GM18498 (cell line): Measurements from ENCODE around the gene ITSN1.
"Not testable (repeated sequence)": the region's sequence is repeated elsewhere in the genome, so short reads cannot be mapped to it uniquely, and the experiment has no call there.

Experiments used
- ATAC-seq: cut with Tn5 transposase; IDR thresholded peaks from one replicate; pipeline ENCODE4 v1.9.1; 2021; ENCODE audit warnings: mild to moderate bottlenecking, moderate library complexity; ENCODE audit not compliant: unreplicated experiment

The ITSN1 gene

DNA sequence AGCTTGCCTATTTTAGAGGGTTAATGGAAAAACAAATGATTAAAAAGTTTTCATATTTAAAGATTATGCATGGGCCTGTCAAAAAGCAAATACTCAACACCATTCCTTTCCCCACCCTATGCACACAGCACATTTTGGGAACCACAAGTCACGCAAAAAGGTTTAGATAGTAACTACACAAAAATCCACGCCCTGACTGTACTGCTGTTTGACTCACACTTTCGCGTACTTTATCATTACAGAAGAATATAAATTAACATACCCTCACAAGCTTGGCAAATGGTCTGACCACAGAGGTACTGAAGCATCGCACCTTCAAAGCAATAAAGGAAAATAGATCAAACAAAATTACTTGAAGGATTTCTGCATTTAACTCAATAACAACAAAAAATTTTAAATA lies 271.9 kb downstream of the ITSN1 start:
- no peak for ATAC-seq

DNA sequence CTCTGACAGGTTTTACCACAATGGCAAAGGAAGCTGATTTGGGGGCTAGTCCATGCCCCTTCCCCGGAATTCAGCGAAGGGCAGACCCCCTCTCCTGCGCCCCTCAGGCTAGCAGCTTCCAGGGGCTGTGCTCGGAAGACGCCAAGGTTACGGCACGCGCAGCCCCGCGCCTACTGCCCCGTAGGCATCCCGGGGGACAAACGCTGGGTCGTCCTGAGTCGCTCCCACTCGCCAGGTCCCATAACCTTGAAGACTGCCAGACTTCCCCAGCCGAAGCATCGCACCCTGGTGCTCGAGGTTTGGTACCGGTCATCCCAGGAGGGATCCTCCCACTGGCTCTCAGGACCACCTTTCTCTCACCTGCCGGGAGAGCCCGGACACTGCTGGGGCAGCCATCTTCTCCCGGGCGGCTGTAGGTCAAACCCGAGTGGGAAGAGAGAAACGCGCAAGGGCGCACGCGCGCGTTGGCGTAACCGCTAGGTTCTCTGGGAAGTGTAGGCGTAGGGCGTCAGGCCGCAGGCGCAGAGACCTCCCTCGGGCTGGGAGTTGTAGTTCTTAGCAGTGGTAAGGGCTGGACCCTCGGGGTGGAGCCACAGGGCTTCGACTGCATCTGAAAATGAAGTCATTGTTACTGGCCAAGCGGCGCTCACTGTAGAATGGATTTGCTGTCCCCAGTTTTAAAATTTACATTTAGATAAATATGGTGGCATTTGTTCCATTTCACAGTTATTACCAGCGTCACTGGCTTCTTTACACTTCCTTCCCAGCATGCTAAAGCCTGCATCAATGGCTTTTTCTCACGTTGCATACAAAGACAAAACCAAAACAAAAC lies 273.3 kb downstream of the ITSN1 start, which contains the start of gene ATP5PO:
TSS of gene ATP5PO (minus strand) at position 437 of the 832 bp plus-strand sequence. CDS start at position 396, 41 bp downstream.
- ATAC-seq: peak; percentile 99

DNA sequence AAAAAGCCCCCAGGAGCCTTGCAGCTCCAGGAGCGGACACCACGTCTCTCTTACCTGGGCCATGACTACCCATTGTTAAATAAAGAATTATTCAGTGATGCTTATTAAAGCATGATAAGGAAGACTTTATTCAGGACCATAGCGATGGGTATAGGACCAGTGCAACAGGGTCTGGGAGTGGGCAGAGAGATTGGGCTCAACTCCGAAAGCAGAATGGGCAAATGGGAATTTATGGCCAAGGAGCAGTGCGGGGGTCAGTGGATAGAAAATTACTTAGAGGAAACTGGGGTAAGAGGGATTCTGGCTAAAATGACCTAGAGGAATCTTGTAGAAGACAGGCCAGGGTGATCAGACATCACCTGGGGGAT lies 273.9 kb downstream of the ITSN1 start:
- ATAC-seq: peak; percentile 4

DNA sequence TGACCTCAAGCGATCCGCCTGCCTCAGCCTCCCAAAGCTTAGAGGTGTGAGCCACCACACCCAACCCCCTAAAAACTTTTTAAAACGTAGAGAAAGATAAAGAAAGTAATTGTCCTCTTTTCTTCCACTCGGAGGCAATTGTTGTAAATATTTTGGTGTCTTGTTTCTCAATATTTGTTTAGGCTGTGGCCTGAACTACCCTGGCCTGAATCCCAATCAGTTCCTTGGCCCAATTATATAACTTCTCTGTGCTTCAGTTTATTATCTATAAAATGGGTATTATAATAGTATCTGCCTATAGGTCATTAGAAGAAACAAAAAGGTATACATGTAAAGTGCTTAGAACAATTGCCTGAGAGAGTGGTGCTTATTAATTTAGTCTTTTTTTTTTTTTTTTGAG lies 275.1 kb downstream of the ITSN1 start:
- no peak for ATAC-seq

DNA sequence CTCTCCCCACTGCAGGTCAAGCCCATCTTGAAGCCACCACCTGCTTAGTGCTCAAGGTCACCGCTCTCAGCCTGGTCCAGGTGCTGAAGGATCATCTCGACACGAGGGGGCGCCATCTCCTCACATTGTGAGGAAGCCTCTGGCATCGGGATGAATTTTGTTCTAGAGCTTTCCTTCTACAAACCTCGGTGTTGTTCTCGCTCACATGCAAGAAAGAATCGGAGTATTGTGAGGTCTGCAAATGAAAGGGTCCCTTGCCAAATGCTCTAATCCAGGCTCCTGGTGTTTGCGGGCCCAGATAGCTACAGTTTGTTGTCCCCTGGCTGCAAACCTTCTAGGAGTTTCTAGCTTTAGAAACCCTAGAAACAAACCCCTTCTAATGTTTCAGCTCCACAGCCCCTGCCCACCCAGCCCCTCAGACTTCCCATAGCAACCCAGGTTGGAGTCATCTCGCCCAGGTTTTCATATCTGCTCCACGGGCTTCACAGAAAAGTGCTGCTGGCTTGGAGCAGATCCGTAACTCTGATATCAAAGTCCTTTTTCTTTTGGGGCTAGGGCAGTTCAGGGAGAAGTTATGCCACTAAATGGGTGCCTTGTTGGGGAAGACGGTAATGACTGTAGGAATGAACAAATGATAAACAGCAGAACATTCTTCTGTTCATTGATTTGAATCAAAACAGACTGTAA lies 281.9 kb downstream of the ITSN1 start:
- peak; percentile 74 for ATAC-seq

DNA sequence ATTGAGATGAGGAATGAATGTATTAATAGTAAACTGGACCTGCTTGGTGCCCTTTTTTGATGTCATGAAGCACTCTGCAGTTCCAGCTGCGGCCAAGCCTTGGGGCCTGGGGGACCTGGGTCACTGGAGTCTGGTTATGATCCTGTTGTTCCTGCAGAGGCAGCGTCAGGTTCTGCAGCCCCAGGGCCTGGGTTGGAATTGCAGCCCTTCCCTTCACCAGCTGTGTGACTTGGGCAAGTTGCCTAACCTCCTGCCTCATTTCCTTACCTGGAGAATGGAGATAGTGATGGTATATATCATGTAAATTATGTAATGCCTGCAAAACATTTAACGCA lies 282.4 kb downstream of the ITSN1 start:
- ATAC-seq: no peak

DNA sequence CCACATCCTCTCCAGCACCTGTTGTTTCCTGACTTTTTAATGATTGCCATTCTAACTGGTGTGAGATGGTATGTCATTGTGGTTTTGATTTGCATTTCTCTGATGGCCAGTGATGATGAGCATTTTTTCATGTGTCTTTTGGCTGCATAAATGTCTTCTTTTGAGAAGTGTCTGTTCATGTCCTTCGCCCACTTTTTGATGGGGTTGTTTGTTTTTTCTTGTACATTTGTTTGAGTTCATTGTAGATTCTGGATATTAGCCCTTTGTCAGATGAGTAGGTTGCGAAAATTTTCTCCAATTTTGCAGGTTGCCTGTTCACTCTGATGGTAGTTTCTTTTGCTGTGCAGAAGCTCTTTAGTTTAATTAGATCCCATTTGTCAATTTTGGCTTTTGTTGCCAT lies 283.9 kb downstream of the ITSN1 start:
- ATAC-seq: not testable (repeated sequence)

DNA sequence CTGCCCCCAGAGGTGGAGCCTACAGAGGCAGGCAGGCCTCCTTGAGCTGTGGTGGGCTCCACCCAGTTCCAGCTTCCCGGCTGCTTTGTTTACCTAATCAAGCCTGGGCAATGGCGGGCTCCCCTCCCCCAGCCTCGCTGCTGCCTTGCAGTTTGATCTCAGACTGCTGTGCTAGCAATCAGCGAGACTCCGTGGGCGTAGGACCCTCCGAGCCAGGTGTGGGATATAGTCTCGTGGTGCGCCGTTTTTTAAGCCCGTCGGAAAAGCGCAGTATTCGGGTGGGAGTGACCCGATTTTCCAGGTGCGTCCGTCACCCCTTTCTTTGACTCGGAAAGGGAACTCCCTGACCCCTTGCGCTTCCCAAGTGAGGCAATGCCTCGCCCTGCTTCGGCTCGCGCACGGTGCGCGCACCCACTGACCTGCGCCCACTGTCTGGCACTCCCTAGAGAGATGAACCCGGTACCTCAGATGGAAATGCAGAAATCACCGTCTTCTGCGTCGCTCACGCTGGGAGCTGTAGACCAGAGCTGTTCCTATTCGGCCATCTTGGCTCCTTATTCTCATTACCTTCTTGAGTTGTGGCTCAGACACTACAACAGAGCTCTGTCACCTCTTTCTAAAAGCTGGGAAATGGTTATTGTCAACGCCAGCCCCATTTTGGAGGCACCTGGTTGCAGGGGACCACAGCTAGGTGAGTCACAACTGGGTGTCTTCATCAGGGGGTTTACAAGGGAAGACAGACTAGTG lies 288.9 kb downstream of the ITSN1 start:
- ATAC-seq: not testable (repeated sequence)

DNA sequence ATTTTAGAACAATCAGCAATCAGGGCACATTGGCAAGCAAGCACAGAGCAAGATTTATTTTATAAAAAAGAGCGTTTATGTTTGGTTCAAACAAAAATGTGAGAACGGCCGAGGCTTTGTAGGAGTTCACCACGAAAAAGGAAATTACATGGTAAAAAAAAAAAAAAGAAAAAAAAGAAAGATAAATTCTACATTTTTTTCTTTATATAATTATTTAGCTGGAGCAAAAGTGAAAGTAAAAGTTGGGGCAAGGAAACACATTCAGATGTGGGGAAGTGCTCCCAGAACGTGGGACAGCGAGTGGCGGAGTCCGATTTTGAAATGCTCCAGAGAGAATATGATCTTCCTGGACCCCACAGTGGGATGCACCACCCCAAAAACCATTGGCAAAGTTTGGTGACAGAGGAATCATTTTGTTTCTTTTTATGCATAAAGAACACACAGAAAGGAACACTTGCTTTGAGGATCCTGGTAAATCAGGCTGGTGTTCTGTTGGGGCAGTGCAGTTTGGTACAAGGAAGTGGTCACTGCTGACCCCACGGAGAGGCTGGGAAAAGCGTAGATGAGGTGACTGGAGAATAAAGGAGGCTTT lies 289.6 kb downstream of the ITSN1 start:
- ATAC-seq: no peak

DNA sequence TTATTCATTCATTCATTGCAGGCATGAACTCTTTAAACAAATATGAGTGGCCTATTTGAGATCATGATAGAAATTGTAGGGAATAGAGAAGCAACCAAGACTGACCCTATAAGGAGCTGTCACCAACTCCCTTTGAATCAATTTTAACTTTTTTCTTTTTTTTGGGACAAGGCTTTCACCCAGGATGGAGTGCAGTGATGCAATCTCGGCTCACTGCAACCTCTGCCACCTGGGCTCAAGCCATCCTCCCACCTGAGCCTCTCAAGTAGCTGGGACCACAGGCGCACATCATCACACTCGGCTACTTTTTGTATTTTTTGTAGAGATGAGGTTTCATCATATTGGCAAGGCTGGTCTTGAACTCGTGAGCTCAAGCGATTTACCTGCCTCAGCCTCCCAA lies 290.4 kb downstream of the ITSN1 start:
- ATAC-seq: no peak

DNA sequence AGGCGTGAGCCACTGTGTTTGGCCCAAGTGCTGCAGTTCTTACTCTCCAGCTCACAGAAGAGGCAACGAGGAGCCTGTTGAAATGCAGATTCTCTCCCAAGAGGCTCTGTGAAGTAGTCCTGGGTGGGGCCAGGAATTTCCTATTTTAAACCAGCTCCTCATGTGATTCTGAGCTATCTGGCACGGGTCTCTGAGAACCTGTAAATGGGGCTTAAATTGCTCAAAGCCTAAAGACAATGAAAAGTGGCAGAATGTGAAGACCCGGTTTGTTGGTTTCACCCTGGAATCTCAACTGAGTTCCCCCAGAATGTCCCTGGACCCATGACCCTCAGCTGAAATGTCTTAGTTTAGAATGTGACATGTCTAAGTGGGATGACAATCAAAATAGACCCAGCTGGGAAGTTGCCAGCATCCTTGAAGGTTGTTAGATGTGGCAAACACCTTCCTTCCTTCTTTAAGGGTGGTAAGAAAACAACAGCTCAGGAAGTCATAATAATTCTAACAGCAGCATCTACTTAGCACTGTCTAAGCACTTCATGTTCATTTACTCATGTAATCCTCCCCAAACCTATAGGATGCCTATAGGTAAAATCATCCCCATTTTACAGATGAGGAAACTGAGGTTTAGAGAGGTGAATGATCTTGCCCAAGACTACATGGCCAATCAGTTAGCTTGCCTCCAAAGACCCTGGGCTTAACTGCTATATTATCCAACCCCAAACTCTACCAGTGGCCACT lies 294.2 kb downstream of the ITSN1 start:
- no peak for ATAC-seq

DNA sequence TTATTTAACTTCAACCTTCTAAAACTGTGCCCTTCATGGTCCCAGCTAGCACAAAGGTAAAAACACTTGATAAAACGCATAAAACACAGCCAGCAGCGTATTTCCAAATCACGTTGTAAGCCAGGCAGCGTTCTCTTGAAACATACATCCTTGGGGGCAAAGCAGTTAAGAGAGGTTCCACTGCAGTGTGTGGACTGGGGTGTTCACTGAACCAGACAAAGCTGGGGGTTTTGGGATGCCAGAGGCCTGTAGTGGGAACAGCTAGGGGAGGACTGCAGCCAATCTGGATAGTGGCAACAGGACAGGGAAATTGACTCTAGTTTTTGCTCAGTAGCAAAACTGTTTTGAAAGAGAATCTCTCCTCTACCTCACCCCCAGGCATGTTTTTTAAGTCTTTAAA lies 294.8 kb downstream of the ITSN1 start:
- no peak for ATAC-seq

DNA sequence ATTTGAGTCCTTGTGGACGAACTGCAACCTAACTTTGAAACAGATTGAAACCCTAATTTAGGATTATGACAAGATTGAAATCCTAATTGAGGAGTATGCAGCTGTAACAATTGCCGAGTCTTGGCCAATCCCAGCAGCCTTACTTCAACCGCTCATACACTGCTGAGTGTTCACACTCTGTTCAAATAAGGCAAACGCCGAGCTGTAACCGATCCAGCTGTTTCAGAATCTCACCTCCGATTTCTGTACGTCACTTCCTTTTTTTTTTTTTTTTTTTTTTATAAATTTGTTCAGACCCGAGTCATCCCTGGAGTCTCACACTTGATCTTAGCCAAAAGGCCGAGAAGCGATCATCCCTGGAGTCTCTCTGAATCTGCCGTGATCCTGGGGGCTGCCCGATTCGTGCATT lies 295.6 kb downstream of the ITSN1 start:
- no peak for ATAC-seq

DNA sequence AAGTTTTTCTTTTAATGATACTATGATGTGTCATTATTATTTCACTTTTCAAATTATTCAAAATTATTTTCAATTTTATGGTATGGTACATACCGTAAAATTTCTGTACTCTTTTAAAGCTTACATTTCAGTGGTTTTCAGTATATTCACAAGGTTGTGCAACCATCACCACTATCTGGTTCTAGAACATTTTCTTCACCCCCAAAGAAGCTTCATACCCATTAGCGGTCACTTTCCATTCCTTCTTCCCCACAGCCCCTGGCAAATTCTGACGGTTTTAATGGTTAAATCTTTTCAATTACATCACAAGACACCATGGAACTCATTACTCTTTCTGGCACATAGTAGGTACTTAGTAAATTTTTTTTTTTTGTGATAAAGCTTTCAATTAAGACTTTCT lies 296.1 kb downstream of the ITSN1 start:
- no peak for ATAC-seq

DNA sequence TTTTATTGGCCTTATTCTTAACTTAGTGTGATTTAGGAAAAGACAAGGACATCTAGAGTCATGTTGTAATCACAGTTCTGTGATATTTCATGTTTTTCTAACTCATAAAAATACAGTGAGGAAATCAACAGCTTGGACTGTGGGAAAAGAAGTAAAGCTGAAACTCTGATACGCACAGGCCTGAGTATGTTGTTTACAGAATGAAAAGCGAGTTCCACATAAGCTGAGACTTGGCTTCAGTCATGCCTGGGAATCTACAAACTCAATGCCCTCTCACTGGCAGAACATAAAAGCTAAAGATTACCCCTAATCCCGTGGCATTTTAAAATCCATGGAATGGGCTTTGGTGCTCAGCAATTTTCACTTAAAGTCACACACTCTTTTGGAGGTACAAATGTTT lies 296.9 kb downstream of the ITSN1 start:
- ATAC-seq: no peak

DNA sequence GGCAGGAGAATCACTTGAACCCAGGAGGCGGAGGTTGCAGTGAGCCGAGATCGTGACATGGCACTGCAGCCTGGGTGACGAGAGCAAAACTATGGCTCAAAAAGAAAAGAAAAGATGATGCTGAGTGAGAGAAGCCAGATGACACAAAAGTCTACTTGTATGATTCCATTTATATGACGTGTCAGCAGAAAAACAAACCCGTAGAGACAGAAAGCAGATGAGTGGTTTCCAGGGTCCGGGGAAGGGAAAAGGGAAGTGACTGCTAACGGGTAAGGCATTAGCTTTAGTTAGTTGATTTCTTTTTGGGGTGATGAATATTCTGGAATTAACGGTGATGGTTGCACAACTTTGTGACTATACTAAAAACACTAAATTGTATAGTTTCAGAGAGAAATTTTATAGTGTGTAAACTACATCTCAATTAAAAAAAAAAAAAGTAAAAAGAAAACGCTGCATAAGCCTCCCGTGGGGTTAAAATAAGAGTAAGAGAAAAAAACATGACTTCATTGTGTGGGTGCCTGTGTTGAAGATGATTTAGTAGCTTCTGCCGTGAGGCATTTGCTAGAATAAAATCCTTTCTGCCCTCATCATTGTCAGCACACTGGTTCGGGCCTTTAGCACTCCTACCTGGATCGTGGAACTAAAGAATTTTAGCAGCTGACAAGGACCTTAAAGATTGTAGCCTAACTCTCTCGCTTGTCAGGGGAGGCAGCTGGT lies 298.0 kb downstream of the ITSN1 start:
- ATAC-seq: no peak

DNA sequence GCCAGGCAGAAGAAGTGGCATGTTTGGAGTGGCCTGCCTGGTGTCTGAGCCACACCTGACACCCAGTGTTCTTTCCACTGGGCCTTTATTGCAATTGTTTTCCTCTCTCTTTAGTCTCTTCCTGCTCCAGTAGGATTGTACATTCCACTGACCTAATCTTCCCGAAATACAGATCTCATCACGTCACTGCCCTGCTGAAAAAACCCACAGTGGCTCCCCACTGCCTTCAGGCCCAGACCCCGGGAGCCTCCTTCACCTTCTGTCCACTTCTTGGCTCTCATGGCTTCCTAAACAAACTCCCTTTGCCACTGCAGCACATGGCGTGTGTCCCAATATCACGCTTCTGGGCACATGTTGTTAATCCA lies 298.6 kb downstream of the ITSN1 start:
- ATAC-seq: no peak

DNA sequence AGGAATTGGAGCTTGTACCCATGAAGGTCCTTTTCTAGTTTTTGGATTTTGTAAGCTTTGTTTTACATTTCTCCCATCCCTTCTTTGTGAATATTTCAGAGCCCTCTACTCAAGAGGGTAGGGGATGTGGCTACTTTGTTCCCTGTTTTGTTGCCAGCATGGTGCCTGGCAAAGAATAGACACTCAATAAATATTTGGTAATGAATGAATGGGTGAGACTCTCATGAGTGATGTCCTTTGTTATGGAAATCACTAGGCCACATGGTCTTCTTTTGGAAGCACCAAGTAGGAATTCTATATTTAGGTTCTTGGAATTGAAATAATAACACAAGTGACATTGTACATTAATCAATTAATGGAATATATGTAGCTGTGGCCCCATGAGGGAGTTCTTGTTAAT lies 300.1 kb downstream of the ITSN1 start:
- no peak for ATAC-seq

DNA sequence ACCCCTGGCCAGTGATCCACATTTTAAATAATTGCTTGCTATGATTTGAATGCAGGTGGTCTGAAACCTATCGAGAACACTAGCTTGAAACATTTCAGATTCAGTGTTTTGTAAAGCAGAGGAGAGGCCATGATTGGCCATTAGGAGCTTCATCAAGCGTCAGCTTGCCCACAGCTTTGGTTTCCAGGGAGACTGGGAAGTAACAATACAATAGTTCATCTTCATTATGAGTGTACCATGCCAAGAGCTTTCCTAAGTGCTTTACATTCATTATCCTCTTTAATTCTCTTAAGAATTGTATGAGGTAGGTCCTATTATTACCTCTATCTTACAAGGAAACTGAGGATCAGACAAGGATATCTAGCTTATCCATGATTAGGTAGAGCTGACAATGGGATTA lies 301.0 kb downstream of the ITSN1 start:
- ATAC-seq: no peak

DNA sequence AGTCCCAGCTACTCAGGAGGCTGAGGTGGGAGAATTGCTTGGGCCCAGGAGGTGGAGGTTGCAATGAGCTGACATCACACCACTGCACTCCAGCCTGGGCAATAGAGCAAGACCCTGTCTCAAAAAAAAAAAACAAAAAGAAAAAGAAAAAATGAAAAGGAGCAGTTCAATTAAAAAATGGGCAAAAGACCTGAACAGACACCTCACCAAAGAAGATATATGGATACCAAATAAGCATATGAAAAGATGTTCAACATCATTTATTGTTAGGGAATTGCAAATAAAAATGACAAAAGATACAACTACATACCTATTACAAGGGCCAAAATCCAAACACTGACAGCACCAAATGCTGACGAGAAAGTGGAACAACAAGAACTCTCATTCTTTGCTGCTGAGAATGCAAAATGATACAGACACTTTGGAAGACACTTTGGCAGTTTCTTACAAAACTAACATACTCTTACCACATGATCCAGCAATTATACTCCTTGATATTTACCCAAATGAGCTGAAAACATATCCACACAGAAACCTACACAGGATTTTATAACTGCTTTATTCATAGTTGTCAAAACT lies 302.0 kb downstream of the ITSN1 start:
- no peak for ATAC-seq
